ENCODE data around the gene UBASH3A. TPM values are rescaled to one million over a fixed set of nuclear protein-coding genes. Genes with fewer than 3 reads are reported as not detected.

The UBASH3A gene
- total and polyA plus RNA-seq, 2 donors (not counting 1 experiment from before 2014, with no cell fraction given), result 0.12 to 0.33 TPM

GRCh38 chr21:42435833-42436232 is 32.1 kb downstream of the UBASH3A start:
- no peak for TF ChIP-seq EZH2 (IDR thresholded peaks at IDR 0.05; ENCODE audit: borderline replicate concordance, insufficient read depth, low read depth, low read length, poor library complexity, severe bottlenecking)
- no peak for TF ChIP-seq CTCF (IDR thresholded peaks at IDR 0.05)
- no peak overlapping the region for H3K4me3 Mint-ChIP-seq
- intact Hi-C loops (cut with micrococcal nuclease), result no loop called here
- Histone ChIP-seq H3K79me2 (ENCODE audit: control insufficient read depth, insufficient read depth, low read length) (no peaks in the 10 kb centered on the region), H3K27ac (ENCODE audit: low read length in 2 of 2) (no peak overlapping the region), H3K27me3 (replicated peaks in 1 of 4; ENCODE audit: control extremely low read depth in 1 of 4, control insufficient read depth in 3 of 4, insufficient read depth in 4 of 4, low read length in 3 of 4) (peaks cover 0 to 23% (median 4%) of the 10 kb centered on the region in 4 experiments), H3K36me3 (replicated peaks in 1 of 2; ENCODE audit: control extremely low read depth in 1 of 2, control insufficient read depth in 1 of 2, extremely low read depth in 1 of 2, insufficient read depth in 2 of 2, low read length in 1 of 2) (no peaks in the 10 kb centered on the region), H3K4me1 (ENCODE audit: control insufficient read depth in 2 of 2, insufficient read depth in 2 of 2, low read length in 2 of 2) (no peaks in the 10 kb centered on the region), H3K4me3 (ENCODE audit: control extremely low read depth in 1 of 5, extremely low read depth in 1 of 5, insufficient read depth in 1 of 5, low read depth in 2 of 5, low read length in 4 of 5) (no peak overlapping the region), H3K9ac (ENCODE audit: low read length) (no peak overlapping the region), H3K4me2 (replicated peaks; ENCODE audit: low read depth, low read length, poor library complexity, severe bottlenecking) (no peak overlapping the region), H4K20me1 (ENCODE audit: control insufficient read depth, insufficient read depth, low read length, poor library complexity, severe bottlenecking) (no peaks in the 10 kb centered on the region), H2AFZ (ENCODE audit: insufficient read depth, low read depth, low read length, poor library complexity, severe bottlenecking) (no peak overlapping the region), H3K9me3 (ENCODE audit: control extremely low read depth in 1 of 3, control insufficient read depth in 2 of 3, insufficient read depth in 1 of 3, low read length in 2 of 3) (peaks cover 0 to 26% (median 14%) of the 10 kb centered on the region in 3 donors)
- no peak for ATAC-seq (ENCODE audit: low read depth)
- no peak for DNase-seq
- ChIA-PET CTCF (no interaction called here), POLR2A (no interaction called here)
- peaks cover 3% of the 10 kb centered on the region for H3K4me1 Mint-ChIP-seq
- H3K27me3 Mint-ChIP-seq, result peaks cover 47% of the 10 kb centered on the region
- no peak overlapping the region for H3K27ac Mint-ChIP-seq
- H3K9me3 Mint-ChIP-seq (ENCODE audit: insufficient read depth), result peaks cover 14% of the 10 kb centered on the region

GRCh38 chr21:42436914-42437313 is 33.2 kb downstream of the UBASH3A start:
- Mint-ChIP-seq H3K4me1 (peaks cover 3% of the 10 kb centered on the region), H3K9me3 (ENCODE audit: insufficient read depth) (peaks cover 13% of the 10 kb centered on the region), H3K4me3 (no peak overlapping the region), H3K27ac (no peak overlapping the region), H3K27me3 (peaks cover 44% of the 10 kb centered on the region)
- Histone ChIP-seq H3K79me2 (ENCODE audit: control insufficient read depth, insufficient read depth, low read length) (no peaks in the 10 kb centered on the region), H3K27ac (ENCODE audit: low read length in 2 of 2) (no peak overlapping the region), H3K4me3 (ENCODE audit: control extremely low read depth in 1 of 5, extremely low read depth in 1 of 5, insufficient read depth in 1 of 5, low read depth in 2 of 5, low read length in 4 of 5) (no peak overlapping the region), H3K27me3 (replicated peaks in 1 of 4; ENCODE audit: control extremely low read depth in 1 of 4, control insufficient read depth in 3 of 4, insufficient read depth in 4 of 4, low read length in 3 of 4) (peaks cover 0 to 23% (median 4%) of the 10 kb centered on the region in 4 experiments), H3K4me1 (ENCODE audit: control insufficient read depth in 2 of 2, insufficient read depth in 2 of 2, low read length in 2 of 2) (no peaks in the 10 kb centered on the region), H4K20me1 (ENCODE audit: control insufficient read depth, insufficient read depth, low read length, poor library complexity, severe bottlenecking) (no peaks in the 10 kb centered on the region), H3K36me3 (replicated peaks in 1 of 2; ENCODE audit: control extremely low read depth in 1 of 2, control insufficient read depth in 1 of 2, extremely low read depth in 1 of 2, insufficient read depth in 2 of 2, low read length in 1 of 2) (no peaks in the 10 kb centered on the region), H3K4me2 (replicated peaks; ENCODE audit: low read depth, low read length, poor library complexity, severe bottlenecking) (no peak overlapping the region), H3K9ac (ENCODE audit: low read length) (no peak overlapping the region), H3K9me3 (ENCODE audit: control extremely low read depth in 1 of 3, control insufficient read depth in 2 of 3, insufficient read depth in 1 of 3, low read length in 2 of 3) (peaks cover 0 to 25% (median 14%) of the 10 kb centered on the region in 3 donors), H2AFZ (ENCODE audit: insufficient read depth, low read depth, low read length, poor library complexity, severe bottlenecking) (no peak overlapping the region)
- ChIA-PET POLR2A (no interaction called here), CTCF (interaction anchor here (0.6 kb wide), 1 partner anchor 587 kb away, joined by 3 read pairs; no protein-coding TSS in a partner anchor)
- DNase-seq (no peak), ATAC-seq (ENCODE audit: low read depth) (no peak)
- no peak for TF ChIP-seq CTCF (IDR thresholded peaks at IDR 0.05)
- TF ChIP-seq EZH2 (IDR thresholded peaks at IDR 0.05; ENCODE audit: borderline replicate concordance, insufficient read depth, low read depth, low read length, poor library complexity, severe bottlenecking), result no peak
- intact Hi-C loops (cut with micrococcal nuclease), result no loop called here

All from B cell (primary cell).